ENCODE data around the gene CCDC9B.

Gene CCDC9B

GRCh38 chr15:40320409-40320808, 20.3 kb downstream of the CCDC9B start:
- Mint-ChIP-seq H3K36me3 (ENCODE audit: low read depth) (peaks cover 4% of the 10 kb centered on the region), H3K27ac (no peak overlapping the region), H3K9me3 (no peaks in the 10 kb centered on the region), H3K4me3 (no peak overlapping the region), H3K27me3 (no peaks in the 10 kb centered on the region), H3K4me1 (ENCODE audit: low read depth) (peaks cover 21% of the 10 kb centered on the region)
- DNase-seq, result no peak

GRCh38 chr15:40317580-40317979, 23.2 kb downstream of the CCDC9B start:
- peaks cover 22% of the 10 kb centered on the region for H3K4me1 Mint-ChIP-seq (ENCODE audit: low read depth)
- H3K4me3 Mint-ChIP-seq, result no peak overlapping the region
- no peak for DNase-seq
- no peak overlapping the region for H3K27ac Mint-ChIP-seq
- H3K36me3 Mint-ChIP-seq (ENCODE audit: low read depth), result no peaks in the 10 kb centered on the region
- H3K9me3 Mint-ChIP-seq, result no peaks in the 10 kb centered on the region
- no peaks in the 10 kb centered on the region for H3K27me3 Mint-ChIP-seq

- Mint-ChIP-seq H3K36me3 (ENCODE audit: low read depth) (no peaks in the 10 kb centered on the region), H3K4me3 (no peak overlapping the region), H3K9me3 (no peaks in the 10 kb centered on the region), H3K27ac (no peak overlapping the region), H3K27me3 (no peaks in the 10 kb centered on the region), H3K4me1 (ENCODE audit: low read depth) (peaks cover 19% of the 10 kb centered on the region)
- no peak for DNase-seq
Measured at GRCh38 chr15:40316931-40317330, 23.8 kb downstream of the CCDC9B start.

- peaks cover 18% of the 10 kb centered on the region for H3K4me1 Mint-ChIP-seq (ENCODE audit: low read depth)
- no peak overlapping the region for H3K4me3 Mint-ChIP-seq
- H3K9me3 Mint-ChIP-seq, result no peaks in the 10 kb centered on the region
- no peaks in the 10 kb centered on the region for H3K36me3 Mint-ChIP-seq (ENCODE audit: low read depth)
- H3K27ac Mint-ChIP-seq, result no peak overlapping the region
- H3K27me3 Mint-ChIP-seq, result no peaks in the 10 kb centered on the region
- no peak for DNase-seq
Measured at GRCh38 chr15:40314723-40315276, 25.9 kb downstream of the CCDC9B start.

GRCh38 chr15:40313531-40314398, 27.0 kb downstream of the CCDC9B start:
- DNase-seq, result no peak
- no peak overlapping the region for H3K4me3 Mint-ChIP-seq
- no peak overlapping the region for H3K27ac Mint-ChIP-seq
- no peaks in the 10 kb centered on the region for H3K27me3 Mint-ChIP-seq
- no peaks in the 10 kb centered on the region for H3K9me3 Mint-ChIP-seq
- peaks cover under 1% of the 10 kb centered on the region for H3K36me3 Mint-ChIP-seq (ENCODE audit: low read depth)
- peaks cover 28% of the 10 kb centered on the region for H3K4me1 Mint-ChIP-seq (ENCODE audit: low read depth)

- Mint-ChIP-seq H3K27me3 (no peaks in the 10 kb centered on the region), H3K36me3 (ENCODE audit: low read depth) (peaks cover 6% of the 10 kb centered on the region), H3K4me3 (no peak overlapping the region), H3K9me3 (no peaks in the 10 kb centered on the region), H3K4me1 (ENCODE audit: low read depth) (peaks cover 30% of the 10 kb centered on the region), H3K27ac (no peak overlapping the region)
- DNase-seq, result no peak
Measured at GRCh38 chr15:40312370-40313158, 28.2 kb downstream of the CCDC9B start.

GRCh38 chr15:40310993-40311392, 29.7 kb downstream of the CCDC9B start:
- Mint-ChIP-seq H3K27me3 (no peaks in the 10 kb centered on the region), H3K9me3 (no peaks in the 10 kb centered on the region), H3K4me3 (no peak overlapping the region), H3K36me3 (ENCODE audit: low read depth) (peaks cover 17% of the 10 kb centered on the region), H3K4me1 (ENCODE audit: low read depth) (peaks cover 40% of the 10 kb centered on the region), H3K27ac (no peak overlapping the region)
- DNase-seq, result no peak

- peak overlapping the region; percentile 96 for H3K27ac Mint-ChIP-seq
- DNase-seq, result peak; percentile 75
- H3K4me1 Mint-ChIP-seq (ENCODE audit: low read depth), result peaks cover 46% of the 10 kb centered on the region
Measured at GRCh38 chr15:40310001-40310959, 30.5 kb downstream of the CCDC9B start.

GRCh38 chr15:40309344-40309862, 31.3 kb downstream of the CCDC9B start:
- Mint-ChIP-seq H3K36me3 (ENCODE audit: low read depth) (peaks cover 21% of the 10 kb centered on the region), H3K4me1 (ENCODE audit: low read depth) (peaks cover 53% of the 10 kb centered on the region), H3K4me3 (peak overlapping the region; percentile 96), H3K27ac (peak overlapping the region; percentile 96), H3K9me3 (no peaks in the 10 kb centered on the region), H3K27me3 (no peaks in the 10 kb centered on the region)
- DNase-seq, result no peak

More at GRCh38 chr15:40310001-40310959, 30.5 kb downstream of the CCDC9B start:
- Mint-ChIP-seq H3K9me3 (no peaks in the 10 kb centered on the region), H3K27me3 (no peaks in the 10 kb centered on the region), H3K4me3 (peak overlapping the region; percentile 96), H3K36me3 (ENCODE audit: low read depth) (peaks cover 17% of the 10 kb centered on the region)

- peaks cover 39% of the 10 kb centered on the region for H3K36me3 Mint-ChIP-seq (ENCODE audit: low read depth)
- H3K4me1 Mint-ChIP-seq (ENCODE audit: low read depth), result peaks cover 47% of the 10 kb centered on the region
- peak within 1 kb of the TSS; percentile 96 for H3K27ac Mint-ChIP-seq
- H3K4me3 Mint-ChIP-seq, result peak within 1 kb of the TSS; percentile 96
- peak; percentile 87 for DNase-seq
- no peaks in the 10 kb centered on the region for H3K9me3 Mint-ChIP-seq
- H3K27me3 Mint-ChIP-seq, result no peaks in the 10 kb centered on the region
Measured at GRCh38 chr15:40307421-40308211, 33.1 kb downstream of the CCDC9B start, which contains the start of gene PLCB2. Gene PLCB2, minus strand, starts transcription at chr15:40307935. Its CDS starts 263 bp downstream, at chr15:40307672.

GRCh38 chr15:40306908-40307307, 33.8 kb downstream of the CCDC9B start:
- peak; percentile 56 for DNase-seq
- H3K4me3 Mint-ChIP-seq, result peak overlapping the region; percentile 96
- H3K9me3 Mint-ChIP-seq, result no peaks in the 10 kb centered on the region
- peak overlapping the region; percentile 83 for H3K27ac Mint-ChIP-seq
- H3K4me1 Mint-ChIP-seq (ENCODE audit: low read depth), result peaks cover 47% of the 10 kb centered on the region
- peaks cover 45% of the 10 kb centered on the region for H3K36me3 Mint-ChIP-seq (ENCODE audit: low read depth)
- H3K27me3 Mint-ChIP-seq, result no peaks in the 10 kb centered on the region

GRCh38 chr15:40306371-40306770, 34.4 kb downstream of the CCDC9B start:
- Mint-ChIP-seq H3K36me3 (ENCODE audit: low read depth) (peaks cover 50% of the 10 kb centered on the region), H3K4me3 (peak overlapping the region; percentile 96), H3K9me3 (no peaks in the 10 kb centered on the region), H3K27ac (peak overlapping the region; percentile 83), H3K4me1 (ENCODE audit: low read depth) (peaks cover 47% of the 10 kb centered on the region), H3K27me3 (no peaks in the 10 kb centered on the region)
- DNase-seq, result no peak

GRCh38 chr15:40305281-40305680, 35.5 kb downstream of the CCDC9B start:
- no peaks in the 10 kb centered on the region for H3K27me3 Mint-ChIP-seq
- H3K36me3 Mint-ChIP-seq (ENCODE audit: low read depth), result peaks cover 60% of the 10 kb centered on the region
- DNase-seq, result no peak
- H3K27ac Mint-ChIP-seq, result no peak overlapping the region
- H3K9me3 Mint-ChIP-seq, result peaks cover 2% of the 10 kb centered on the region
- H3K4me1 Mint-ChIP-seq (ENCODE audit: low read depth), result peaks cover 47% of the 10 kb centered on the region
- H3K4me3 Mint-ChIP-seq, result no peak overlapping the region

All from activated T-cell treated with anti-CD3 and anti-CD28 coated beads, Interleukin-2, amount 50 U/mL, for 24 hours (primary cell).